Gastrocnemius medialis (tissue), 4 donors: Measurements from ENCODE around the gene TAGLN2. TPM values are rescaled to one million over a fixed set of nuclear protein-coding genes. Genes with fewer than 3 reads are reported as not detected.

ENCODE experiments used
- ATAC-seq, 2 donors: fragments of 150-250 bp; one replicate each; pipeline ENCODE4 v1.9.1; 2016
- DNase-seq, 2 donors: peaks; one replicate each; pipeline ENCODE4 v3.0.0-alpha.2; 2019
- H3K27ac ChIP-seq, 4 donors: fragments of 200-600 bp; sonication (generic); 1 replicate in 1 of 4; 2 replicates in 3 of 4; pipeline ENCODE4 v1.5.1; 2016 to 2018; ENCODE audit warnings: mild to moderate bottlenecking in 2 of 4, moderate library complexity in 1 of 4
- H3K27me3 ChIP-seq, 3 donors: fragments of 200-600 bp; sonication (generic) in 2 of 3; 1 replicate in 1 of 3; 2 replicates in 2 of 3; pipeline versions ENCODE4 v1.5.1 to v1.6.0; 2016 to 2019; ENCODE audit warnings: mild to moderate bottlenecking in 1 of 3, moderate library complexity in 1 of 3
- H3K36me3 ChIP-seq, 2 donors: fragments of 200-600 bp; sonication (generic) in 1 of 2; one replicate each; pipeline ENCODE4 v1.5.1; 2017 to 2018
- H3K4me1 ChIP-seq, 2 donors: fragments of 200-600 bp; sonication (generic) in 1 of 2; one replicate each; pipeline ENCODE4 v1.5.1; 2016 to 2017; ENCODE audit warnings: mild to moderate bottlenecking in 2 of 2
- H3K4me3 ChIP-seq, 4 donors: fragments of 200-600 bp; sonication (generic) in 3 of 4; 1 replicate in 1 of 4; 2 replicates in 3 of 4; pipeline ENCODE4 v1.5.1; 2016 to 2019; ENCODE audit warnings: mild to moderate bottlenecking in 2 of 4
- H3K9me3 ChIP-seq, 3 donors: fragments of 200-600 bp; sonication (generic) in 2 of 3; 1 replicate in 1 of 3; 2 replicates in 2 of 3; pipeline ENCODE4 v1.5.1; 2016 to 2019
- POLR2A ChIP-seq, 2 donors: fragments of 450-650 bp; IDR thresholded peaks; one replicate each; pipeline ENCODE4 v1.6.1; 2017; ENCODE audit warnings: antibody characterized with exemption in 2 of 2, mild to moderate bottlenecking in 2 of 2, moderate library complexity in 2 of 2
- in situ Hi-C, 4 donors: fragments of 200-750 bp; cut with MboI; loops; one replicate each; pipeline versions ENCODE4 v1.15.0 to v1.8.0; 2017; ENCODE audit warnings: low sequenced_read_pairs in 4 of 4
- intact Hi-C: fragments of 100-400 bp; cut with DNase I; formaldehyde crosslinking; loops from one replicate; pipeline ENCODE4 v1.15.1; 2023; ENCODE audit warnings: low total_unique reads
- total RNA-seq, 4 donors: library from RNA; depleted of rRNA; stranded (reverse); fragments of >200 nt; gene quantifications; one replicate each; pipeline versions ENCODE4 v1.1.0 to v1.2.3, GENCODE V29; 2016
- TF ChIP-seq, protein P1 (sequence below), 5 experiments: fragments of 450-650 bp in 3 of 5; fragments of 200-600 bp in 2 of 5; sonication (generic) in 2 of 5; IDR thresholded peaks in 4 of 5; conservative IDR thresholded peaks in 1 of 5; 1 replicate in 4 of 5; 2 replicates in 1 of 5; pipeline ENCODE4 v1.5.1; 2016 to 2019; ENCODE audit warnings: antibody characterized with exemption in 5 of 5, mild to moderate bottlenecking in 3 of 5, moderate library complexity in 3 of 5

TAGLN2 gene
- total RNA-seq, 4 donors from 2014 or later = 28.8 to 48.2 (median 37.5) TPM

DNA sequence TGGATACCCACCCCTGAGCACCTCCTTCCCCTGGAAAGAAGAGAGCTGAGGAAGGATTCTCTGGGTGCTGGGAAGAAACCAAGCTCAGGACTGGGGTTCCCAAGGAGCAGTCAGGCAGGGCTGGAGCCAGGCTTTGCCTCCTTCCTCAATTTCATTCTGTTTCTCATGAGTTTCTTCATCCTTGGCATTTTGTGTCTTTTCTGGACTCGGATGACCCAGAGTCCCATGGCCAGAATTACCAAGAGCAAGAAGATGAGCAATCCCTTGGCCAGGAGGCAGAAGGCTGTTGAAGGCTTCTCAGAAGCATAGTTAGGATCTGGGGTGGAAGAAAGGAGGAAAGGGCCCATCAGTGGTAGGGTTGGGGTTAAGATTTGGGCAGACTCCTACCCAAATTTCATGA, 26.2 kb upstream of the TAGLN2 start:
- Histone ChIP-seq H3K9me3 (no peaks in the 10 kb centered on the region), H3K4me3 (no peak overlapping the region), H3K36me3 (no peaks in the 10 kb centered on the region), H3K27ac (no peak overlapping the region), H3K4me1 (no peaks in the 10 kb centered on the region), H3K27me3 (peaks cover 0 to 11% (median 0%) of the 10 kb centered on the region in 3 donors)
- in situ Hi-C loops = no loop called here
- ATAC-seq = no peak
- TF ChIP-seq, protein P1, sequence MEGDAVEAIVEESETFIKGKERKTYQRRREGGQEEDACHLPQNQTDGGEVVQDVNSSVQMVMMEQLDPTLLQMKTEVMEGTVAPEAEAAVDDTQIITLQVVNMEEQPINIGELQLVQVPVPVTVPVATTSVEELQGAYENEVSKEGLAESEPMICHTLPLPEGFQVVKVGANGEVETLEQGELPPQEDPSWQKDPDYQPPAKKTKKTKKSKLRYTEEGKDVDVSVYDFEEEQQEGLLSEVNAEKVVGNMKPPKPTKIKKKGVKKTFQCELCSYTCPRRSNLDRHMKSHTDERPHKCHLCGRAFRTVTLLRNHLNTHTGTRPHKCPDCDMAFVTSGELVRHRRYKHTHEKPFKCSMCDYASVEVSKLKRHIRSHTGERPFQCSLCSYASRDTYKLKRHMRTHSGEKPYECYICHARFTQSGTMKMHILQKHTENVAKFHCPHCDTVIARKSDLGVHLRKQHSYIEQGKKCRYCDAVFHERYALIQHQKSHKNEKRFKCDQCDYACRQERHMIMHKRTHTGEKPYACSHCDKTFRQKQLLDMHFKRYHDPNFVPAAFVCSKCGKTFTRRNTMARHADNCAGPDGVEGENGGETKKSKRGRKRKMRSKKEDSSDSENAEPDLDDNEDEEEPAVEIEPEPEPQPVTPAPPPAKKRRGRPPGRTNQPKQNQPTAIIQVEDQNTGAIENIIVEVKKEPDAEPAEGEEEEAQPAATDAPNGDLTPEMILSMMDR (IDR thresholded peaks at IDR 0.05 in 4 of 5, conservative IDR thresholded peaks at IDR 0.05 in 1 of 5) = no peak
- no peak for TF ChIP-seq POLR2A (IDR thresholded peaks at IDR 0.05)
- DNase-seq = no peak
- intact Hi-C loops = no loop called here

DNA sequence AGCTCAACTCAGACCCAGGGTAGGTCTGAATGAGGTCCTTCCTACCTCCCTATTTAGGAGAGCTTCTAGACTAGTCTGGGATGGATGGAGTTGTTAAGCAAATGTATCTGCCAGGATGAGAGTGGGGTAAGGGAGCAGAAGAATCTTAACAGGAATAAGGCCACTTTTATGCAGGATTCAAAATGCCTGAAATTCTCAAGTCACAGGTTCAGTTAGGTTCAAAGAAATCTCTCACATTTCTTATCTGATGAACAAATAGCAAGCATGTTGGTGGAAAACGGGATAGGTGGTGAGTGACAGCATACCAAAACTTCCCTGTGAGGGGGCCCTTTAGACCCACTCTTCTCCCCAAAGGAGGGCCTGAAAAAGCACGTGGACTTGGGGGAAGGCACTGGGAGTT, 25.7 kb upstream of the TAGLN2 start:
- in situ Hi-C loops = no loop called here
- Histone ChIP-seq H3K9me3 (no peaks in the 10 kb centered on the region), H3K27me3 (peaks cover 0 to 11% (median 0%) of the 10 kb centered on the region in 3 donors), H3K36me3 (no peaks in the 10 kb centered on the region), H3K4me1 (peaks cover 0 to 2% of the 10 kb centered on the region in 2 donors), H3K4me3 (no peak overlapping the region), H3K27ac (no peak overlapping the region)
- ATAC-seq (no peak), DNase-seq (no peak)
- TF ChIP-seq, protein P1 (IDR thresholded peaks at IDR 0.05 in 4 of 5, conservative IDR thresholded peaks at IDR 0.05 in 1 of 5) = no peak
- TF ChIP-seq POLR2A (IDR thresholded peaks at IDR 0.05) = no peak
- intact Hi-C loops = no loop called here

DNA sequence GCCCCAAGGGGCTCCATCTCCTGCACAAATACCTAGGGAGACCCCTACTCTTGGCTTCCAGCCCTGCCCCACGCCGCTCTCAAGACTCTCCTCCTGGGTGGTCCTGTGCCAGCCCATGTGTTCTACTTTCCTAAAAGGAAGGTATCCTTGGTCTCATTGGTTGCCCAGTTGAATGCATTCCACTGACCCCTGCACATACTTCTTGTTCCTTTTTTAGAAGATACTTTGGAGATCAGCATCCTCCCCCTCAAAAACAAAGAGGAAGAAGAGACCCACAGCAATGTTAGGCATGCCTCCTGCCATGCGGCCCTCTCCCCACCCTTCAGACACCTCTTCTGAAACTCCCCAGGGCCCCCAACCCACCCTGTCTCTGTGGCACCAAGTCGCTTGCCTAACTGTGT, 24.7 kb upstream of the TAGLN2 start:
- intact Hi-C loops = loop anchor here (5.0 kb wide), 1 partner anchor 153 kb away; no protein-coding TSS in a partner anchor

DNA sequence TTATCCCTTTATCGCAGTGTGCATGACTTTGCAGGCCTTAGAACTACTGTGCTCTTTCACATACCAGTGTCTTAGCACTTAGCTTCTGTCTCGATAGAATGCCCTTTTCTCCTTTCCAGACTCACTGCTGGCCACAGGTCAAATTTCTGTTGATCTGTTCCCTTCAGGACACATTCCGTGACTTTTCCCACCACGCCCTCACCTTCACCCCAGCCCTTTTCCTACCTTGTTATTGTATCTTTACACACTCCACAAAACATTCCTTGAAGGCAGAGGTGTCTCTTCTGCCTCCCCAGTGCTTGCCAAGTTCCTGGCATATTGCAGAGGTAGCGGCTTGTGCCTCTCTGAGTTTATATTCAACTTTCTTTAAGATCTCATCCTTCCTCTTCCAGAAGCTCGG, 23.8 kb upstream of the TAGLN2 start:
- no peak overlapping the region for H3K27ac ChIP-seq
- intact Hi-C loops = loop anchor here (5.0 kb wide), 1 partner anchor 152 kb away; no protein-coding TSS in a partner anchor
- TF ChIP-seq, protein P1 (IDR thresholded peaks at IDR 0.05 in 4 of 5, conservative IDR thresholded peaks at IDR 0.05 in 1 of 5) = no peak
- no peak for TF ChIP-seq POLR2A (IDR thresholded peaks at IDR 0.05)

More for the DNA sequence above, 24.7 kb upstream of the TAGLN2 start:
- in situ Hi-C loops = loop anchor here in 1 of 4 donors (10.0 kb wide), 1 partner anchor 55 kb away; no protein-coding TSS in a partner anchor
- Histone ChIP-seq H3K4me1 (peaks cover 0 to 12% of the 10 kb centered on the region in 2 donors), H3K27me3 (peaks cover 2 to 14% (median 3%) of the 10 kb centered on the region in 3 donors), H3K27ac (no peak overlapping the region), H3K4me3 (no peak overlapping the region), H3K9me3 (no peaks in the 10 kb centered on the region), H3K36me3 (no peaks in the 10 kb centered on the region)
- TF ChIP-seq POLR2A (IDR thresholded peaks at IDR 0.05) = no peak
- TF ChIP-seq, protein P1 (IDR thresholded peaks at IDR 0.05 in 4 of 5, conservative IDR thresholded peaks at IDR 0.05 in 1 of 5) = no peak
- ATAC-seq (no peak), DNase-seq (no peak)

More for the DNA sequence above, 23.8 kb upstream of the TAGLN2 start:
- Histone ChIP-seq H3K9me3 (no peaks in the 10 kb centered on the region), H3K4me1 (peaks cover 0 to 15% of the 10 kb centered on the region in 2 donors), H3K36me3 (no peaks in the 10 kb centered on the region), H3K4me3 (no peak overlapping the region), H3K27me3 (peaks cover 8 to 23% (median 11%) of the 10 kb centered on the region in 3 donors)
- in situ Hi-C loops = loop anchor here in 1 of 4 donors (10.0 kb wide), 1 partner anchor 56 kb away; no protein-coding TSS in a partner anchor
- ATAC-seq (no peak), DNase-seq (no peak)
